Stimulated activated CD4-positive, alpha-beta T cell treated with anti-CD3 and anti-CD28 coated beads, TNF-alpha, amount 100 ng/mL, for 48 hours (primary cell): ENCODE measurements around the gene RPS3A.
A peak's percentile ranks its signal among the peaks of the same experiment; 100 is the strongest.
"Not testable (repeated sequence)": the region's sequence is repeated elsewhere in the genome, so short reads cannot be mapped to it uniquely, and the experiment has no call there.

Experiments used
- DNase-seq, 3 donors: peaks; one replicate each; pipeline ENCODE4 v3.0.0-alpha.2; 2020; ENCODE audit warnings: low read depth in 3 of 3

Gene RPS3A

GRCh38 chr4:151114986-151115385 is 15.6 kb downstream of the RPS3A start:
- no peak for DNase-seq

- DNase-seq, result peak in 1 of 3 donors; percentile 53
Observed at GRCh38 chr4:151117371-151117962, 18.0 kb downstream of the RPS3A start.

GRCh38 chr4:151129796-151130195 is 30.4 kb downstream of the RPS3A start:
- no peak for DNase-seq

GRCh38 chr4:151133311-151133710 is 33.9 kb downstream of the RPS3A start:
- no peak for DNase-seq

GRCh38 chr4:151136048-151136447 is 36.6 kb downstream of the RPS3A start:
- not testable (repeated sequence) for DNase-seq

- DNase-seq, result no peak
Observed at GRCh38 chr4:151139814-151140213, 40.4 kb downstream of the RPS3A start.

- DNase-seq, result no peak
Observed at GRCh38 chr4:151142758-151143157, 43.3 kb downstream of the RPS3A start.

- no peak for DNase-seq
Observed at GRCh38 chr4:151143162-151143561, 43.7 kb downstream of the RPS3A start.

GRCh38 chr4:151143811-151144210 is 44.4 kb downstream of the RPS3A start:
- DNase-seq, result no peak

GRCh38 chr4:151144329-151145072 is 45.1 kb downstream of the RPS3A start:
- DNase-seq, result no peak

GRCh38 chr4:151147000-151147399 is 47.6 kb downstream of the RPS3A start:
- no peak for DNase-seq

- DNase-seq, result no peak
Observed at GRCh38 chr4:151148261-151148660, 48.8 kb downstream of the RPS3A start.

GRCh38 chr4:151150821-151151580 is 51.6 kb downstream of the RPS3A start:
- no peak for DNase-seq

- no peak for DNase-seq
Observed at GRCh38 chr4:151152028-151152427, 52.6 kb downstream of the RPS3A start.

GRCh38 chr4:151153585-151153984 is 54.2 kb downstream of the RPS3A start:
- DNase-seq, result no peak
